Caco-2 (cell line): ENCODE results near the gene CEP112. TPM values are rescaled to one million over a fixed set of nuclear protein-coding genes. Genes with fewer than 3 reads are reported as not detected.

ENCODE experiments used
- BruUV-seq: library from RNA; stranded (reverse); fragments of 400-500 nt; replicated peaks from 2 replicates; lab custom pipeline; 2021; lab: Mats Ljungman, UMichigan
- CTCF ChIA-PET: fragments of 300-600 bp; sonication (Branson Sonifier 250); formaldehyde crosslinking; loops from one replicate; lab custom pipeline; 2022; ENCODE audit warnings: antibody characterized with exemption; lab: Charles Lee
- POLR2A ChIA-PET: fragments of 300-600 bp; sonication (Branson Sonifier 250); formaldehyde crosslinking; loops from one replicate; lab custom pipeline; 2022; ENCODE audit warnings: antibody characterized with exemption; lab: Charles Lee
- DNase-seq, 2 experiments: peaks; one replicate each; pipeline versions ENCODE4 v3.0.0 to v3.0.0-alpha.2; 2020 to 2022
- H3K27me3 ChIP-seq: replicated peaks from 2 replicates; pipeline ENCODE4 v1.6.0; 2011; ENCODE audit warnings: low read length; ENCODE audit not compliant: control insufficient read depth, insufficient read depth
- H3K36me3 ChIP-seq: 2 replicates; pipeline ENCODE4 v1.5.1; 2011; ENCODE audit warnings: low read length; ENCODE audit not compliant: control insufficient read depth, insufficient read depth
- H3K4me1 ChIP-seq: fragments of 250-450 bp; sonication (Bioruptor Pico); 2 replicates; pipeline ENCODE4 v1.5.1; 2020; ENCODE audit warnings: mild to moderate bottlenecking
- H3K4me3 ChIP-seq: 2 replicates; pipeline ENCODE4 v1.5.1; 2011; ENCODE audit warnings: low read depth, mild to moderate bottlenecking, control low read depth, low read length
- H3K9me3 ChIP-seq: fragments of 250-450 bp; sonication (Bioruptor Pico); 2 replicates; pipeline ENCODE4 v1.5.1; 2020; ENCODE audit warnings: mild to moderate bottlenecking, moderate library complexity
- H3K27ac Mint-ChIP-seq: one replicate; pipeline ENCODE4 v1.8.0; 2022; ENCODE audit warnings: mixed read lengths; ENCODE audit not compliant: unreplicated experiment
- H3K27me3 Mint-ChIP-seq: one replicate; pipeline ENCODE4 v1.8.0; 2022; ENCODE audit warnings: mixed read lengths; ENCODE audit not compliant: insufficient read depth, unreplicated experiment
- H3K36me3 Mint-ChIP-seq: one replicate; pipeline ENCODE4 v1.8.0; 2022; ENCODE audit warnings: mild to moderate bottlenecking, mixed read lengths; ENCODE audit not compliant: insufficient read depth, unreplicated experiment
- H3K4me1 Mint-ChIP-seq: one replicate; pipeline ENCODE4 v1.8.0; 2022; ENCODE audit warnings: low read depth, mixed read lengths; ENCODE audit not compliant: unreplicated experiment
- H3K4me3 Mint-ChIP-seq: one replicate; pipeline ENCODE4 v1.8.0; 2022; ENCODE audit warnings: mild to moderate bottlenecking, moderate library complexity, mixed read lengths; ENCODE audit not compliant: unreplicated experiment
- H3K9me3 Mint-ChIP-seq: one replicate; pipeline ENCODE4 v1.8.0; 2022; ENCODE audit warnings: mixed read lengths; ENCODE audit not compliant: unreplicated experiment
- intact Hi-C: fragments of 100-400 bp; cut with micrococcal nuclease; formaldehyde crosslinking; loops from one replicate; pipeline ENCODE4 v1.10.0; 2022; ENCODE audit not compliant: unreplicated experiment
- total RNA-seq: library from RNA; stranded (reverse); gene quantifications from 2 replicates; pipeline ENCODE4 v1.2.3, GENCODE V29; 2022
- TF ChIP-seq, protein P1 (sequence below), 2 experiments: fragments of 200-600 bp in 1 of 2; IDR thresholded peaks; 1 replicate in 1 of 2; 2 replicates in 1 of 2; pipeline versions ENCODE4 v1.5.1 to v1.8.0; 2011 to 2022; ENCODE audit warnings: antibody characterized with exemption in 1 of 2, control low read depth in 1 of 2, inconsistent platforms in 1 of 2, low read depth in 1 of 2, low read length in 1 of 2, mild to moderate bottlenecking in 1 of 2, moderate library complexity in 1 of 2; ENCODE audit not compliant: insufficient read depth in 1 of 2, severe bottlenecking in 1 of 2, unreplicated experiment in 1 of 2

CEP112 gene
- total RNA-seq, 1 experiment from 2014 or later = 4.7 TPM

- no peak overlapping the region for H3K27ac Mint-ChIP-seq
- CTCF ChIA-PET = no interaction called here
Measured at GRCh38 chr17:66146394-66146793, 45.5 kb downstream of the CEP112 start.

GRCh38 chr17:66143657-66144282 is 48.2 kb downstream of the CEP112 start:
- Mint-ChIP-seq H3K27me3 (peaks cover 14% of the 10 kb centered on the region), H3K27ac (no peak overlapping the region), H3K36me3 (no peaks in the 10 kb centered on the region), H3K4me3 (no peak overlapping the region), H3K9me3 (no peaks in the 10 kb centered on the region), H3K4me1 (no peaks in the 10 kb centered on the region)
- Histone ChIP-seq H3K27me3 (no peaks in the 10 kb centered on the region), H3K36me3 (no peaks in the 10 kb centered on the region), H3K4me1 (no peaks in the 10 kb centered on the region), H3K4me3 (no peak overlapping the region), H3K9me3 (0 out of 2 replicates have a peak, but pooled peaks cover 4% of the 10 kb centered on the region)
- BruUV-seq = no TSS peak
- intact Hi-C loops = no loop called here
- TF ChIP-seq, protein P1, sequence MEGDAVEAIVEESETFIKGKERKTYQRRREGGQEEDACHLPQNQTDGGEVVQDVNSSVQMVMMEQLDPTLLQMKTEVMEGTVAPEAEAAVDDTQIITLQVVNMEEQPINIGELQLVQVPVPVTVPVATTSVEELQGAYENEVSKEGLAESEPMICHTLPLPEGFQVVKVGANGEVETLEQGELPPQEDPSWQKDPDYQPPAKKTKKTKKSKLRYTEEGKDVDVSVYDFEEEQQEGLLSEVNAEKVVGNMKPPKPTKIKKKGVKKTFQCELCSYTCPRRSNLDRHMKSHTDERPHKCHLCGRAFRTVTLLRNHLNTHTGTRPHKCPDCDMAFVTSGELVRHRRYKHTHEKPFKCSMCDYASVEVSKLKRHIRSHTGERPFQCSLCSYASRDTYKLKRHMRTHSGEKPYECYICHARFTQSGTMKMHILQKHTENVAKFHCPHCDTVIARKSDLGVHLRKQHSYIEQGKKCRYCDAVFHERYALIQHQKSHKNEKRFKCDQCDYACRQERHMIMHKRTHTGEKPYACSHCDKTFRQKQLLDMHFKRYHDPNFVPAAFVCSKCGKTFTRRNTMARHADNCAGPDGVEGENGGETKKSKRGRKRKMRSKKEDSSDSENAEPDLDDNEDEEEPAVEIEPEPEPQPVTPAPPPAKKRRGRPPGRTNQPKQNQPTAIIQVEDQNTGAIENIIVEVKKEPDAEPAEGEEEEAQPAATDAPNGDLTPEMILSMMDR (IDR thresholded peaks at IDR 0.05; ENCODE audit: insufficient read depth in 1 of 2, low read depth in 1 of 2, low read length in 1 of 2, severe bottlenecking in 1 of 2, unreplicated experiment in 1 of 2) = no peak
- POLR2A ChIA-PET = no interaction called here
- DNase-seq = no peak
- CTCF ChIA-PET = no interaction called here

More at GRCh38 chr17:66146394-66146793, 45.5 kb downstream of the CEP112 start:
- Mint-ChIP-seq H3K36me3 (no peaks in the 10 kb centered on the region), H3K4me1 (no peaks in the 10 kb centered on the region), H3K9me3 (no peaks in the 10 kb centered on the region), H3K27me3 (peaks cover 12% of the 10 kb centered on the region), H3K4me3 (no peak overlapping the region)
- H3K36me3 ChIP-seq = no peaks in the 10 kb centered on the region
- no TSS peak for BruUV-seq
- no peaks in the 10 kb centered on the region for H3K4me1 ChIP-seq
- no peak for DNase-seq
- H3K9me3 ChIP-seq = 0 out of 2 replicates have a peak, but pooled peaks cover 4% of the 10 kb centered on the region
- intact Hi-C loops = no loop called here
- H3K4me3 ChIP-seq = no peak overlapping the region
- POLR2A ChIA-PET = no interaction called here
- TF ChIP-seq, protein P1 (IDR thresholded peaks at IDR 0.05; ENCODE audit: insufficient read depth in 1 of 2, low read depth in 1 of 2, low read length in 1 of 2, severe bottlenecking in 1 of 2, unreplicated experiment in 1 of 2) = no peak
- H3K27me3 ChIP-seq = no peaks in the 10 kb centered on the region

GRCh38 chr17:66142428-66142827 is 49.5 kb downstream of the CEP112 start:
- POLR2A ChIA-PET = no interaction called here
- H3K9me3 Mint-ChIP-seq = no peaks in the 10 kb centered on the region
- no peaks in the 10 kb centered on the region for H3K36me3 Mint-ChIP-seq
- peaks cover 16% of the 10 kb centered on the region for H3K27me3 Mint-ChIP-seq
- no peaks in the 10 kb centered on the region for H3K4me1 ChIP-seq
- H3K27me3 ChIP-seq = no peaks in the 10 kb centered on the region
- TF ChIP-seq, protein P1 (IDR thresholded peaks at IDR 0.05; ENCODE audit: insufficient read depth in 1 of 2, low read depth in 1 of 2, low read length in 1 of 2, severe bottlenecking in 1 of 2, unreplicated experiment in 1 of 2) = no peak
- no peaks in the 10 kb centered on the region for H3K36me3 ChIP-seq
- no peak overlapping the region for H3K4me3 Mint-ChIP-seq
- H3K27ac Mint-ChIP-seq = no peak overlapping the region
- no TSS peak for BruUV-seq
- no peak for DNase-seq
- H3K9me3 ChIP-seq = 0 out of 2 replicates have a peak, but pooled peaks cover 4% of the 10 kb centered on the region
- CTCF ChIA-PET = no interaction called here
- no peaks in the 10 kb centered on the region for H3K4me1 Mint-ChIP-seq
- intact Hi-C loops = no loop called here
- H3K4me3 ChIP-seq = no peak overlapping the region
